Parathyroid adenoma (tissue), 2 donors: Measurements from ENCODE around the gene TMEM258.

Experiments used
- H2AFZ ChIP-seq: fragments of 300-600 bp; sonication (generic); one replicate; pipeline ENCODE4 v1.7.0; 2017; ENCODE audit warnings: antibody characterized with exemption, mild to moderate bottlenecking
- H3K27ac ChIP-seq: fragments of 300-600 bp; sonication (generic); one replicate; pipeline ENCODE4 v1.7.0; 2017
- H3K27me3 ChIP-seq: fragments of 300-600 bp; sonication (generic); one replicate; pipeline ENCODE4 v1.7.0; 2017; ENCODE audit warnings: low read length; ENCODE audit not compliant: control insufficient read depth, insufficient read depth
- H3K36me3 ChIP-seq: fragments of 300-600 bp; sonication (generic); one replicate; pipeline ENCODE4 v1.7.0; 2017; ENCODE audit warnings: low read length; ENCODE audit not compliant: control insufficient read depth, insufficient read depth
- H3K4me1 ChIP-seq: fragments of 300-600 bp; sonication (generic); one replicate; pipeline ENCODE4 v1.7.0; 2017; ENCODE audit warnings: control low read depth
- H3K4me2 ChIP-seq: fragments of 300-600 bp; sonication (generic); one replicate; pipeline ENCODE4 v1.7.0; 2017; ENCODE audit warnings: low read length
- H3K4me3 ChIP-seq: fragments of 300-600 bp; sonication (generic); one replicate; pipeline ENCODE4 v1.7.0; 2017; ENCODE audit warnings: low read depth, low read length
- H3K79me2 ChIP-seq: fragments of 300-600 bp; sonication (generic); one replicate; pipeline ENCODE4 v1.7.0; 2017; ENCODE audit warnings: control low read depth
- H3K9ac ChIP-seq: fragments of 300-600 bp; sonication (generic); one replicate; pipeline ENCODE4 v1.7.0; 2017; ENCODE audit warnings: mild to moderate bottlenecking
- H3K9me3 ChIP-seq: fragments of 300-600 bp; sonication (generic); one replicate; pipeline ENCODE4 v1.7.0; 2017; ENCODE audit warnings: low read length; ENCODE audit not compliant: control insufficient read depth
- TF ChIP-seq, protein P1 (sequence below): fragments of 300-600 bp; sonication (generic); IDR thresholded peaks from one replicate; pipeline ENCODE4 v1.7.0; 2017; ENCODE audit warnings: antibody characterized with exemption, mild to moderate bottlenecking
- donor health status: primary hyperparathyroidism.

Gene TMEM258

DNA sequence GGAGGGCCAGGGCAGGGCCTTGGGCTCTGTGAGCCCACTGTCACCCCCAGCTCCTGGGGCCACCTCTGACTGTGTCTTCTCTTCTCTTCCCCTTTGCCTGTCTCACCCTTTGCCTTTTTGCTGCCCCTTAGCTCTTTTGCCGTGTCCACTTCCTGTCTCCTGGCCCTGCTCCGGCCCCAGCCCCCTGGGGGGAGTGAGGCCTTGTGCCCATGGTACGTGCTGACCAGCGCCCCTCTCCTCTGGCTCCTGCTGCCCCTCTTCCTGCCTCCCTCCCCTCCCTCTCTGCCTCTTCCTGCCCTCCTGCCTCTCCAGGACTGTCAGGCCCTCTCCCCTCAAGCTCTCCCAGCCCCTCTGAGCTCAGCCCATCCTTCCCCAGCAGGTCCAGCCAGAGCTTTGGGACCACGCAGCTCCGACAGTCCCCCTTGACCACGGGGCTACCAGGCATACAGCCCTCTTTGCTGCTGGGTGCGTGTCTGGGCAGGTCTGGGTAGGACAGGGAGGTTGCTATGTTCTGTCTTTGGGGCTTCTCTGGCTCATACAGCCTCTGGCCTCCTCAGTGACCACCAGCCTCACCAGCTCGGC, 11.7 kb downstream of the TMEM258 start:
- no peak overlapping the region for H3K4me2 ChIP-seq
- no peak overlapping the region for H2AFZ ChIP-seq
- TF ChIP-seq, protein P1, sequence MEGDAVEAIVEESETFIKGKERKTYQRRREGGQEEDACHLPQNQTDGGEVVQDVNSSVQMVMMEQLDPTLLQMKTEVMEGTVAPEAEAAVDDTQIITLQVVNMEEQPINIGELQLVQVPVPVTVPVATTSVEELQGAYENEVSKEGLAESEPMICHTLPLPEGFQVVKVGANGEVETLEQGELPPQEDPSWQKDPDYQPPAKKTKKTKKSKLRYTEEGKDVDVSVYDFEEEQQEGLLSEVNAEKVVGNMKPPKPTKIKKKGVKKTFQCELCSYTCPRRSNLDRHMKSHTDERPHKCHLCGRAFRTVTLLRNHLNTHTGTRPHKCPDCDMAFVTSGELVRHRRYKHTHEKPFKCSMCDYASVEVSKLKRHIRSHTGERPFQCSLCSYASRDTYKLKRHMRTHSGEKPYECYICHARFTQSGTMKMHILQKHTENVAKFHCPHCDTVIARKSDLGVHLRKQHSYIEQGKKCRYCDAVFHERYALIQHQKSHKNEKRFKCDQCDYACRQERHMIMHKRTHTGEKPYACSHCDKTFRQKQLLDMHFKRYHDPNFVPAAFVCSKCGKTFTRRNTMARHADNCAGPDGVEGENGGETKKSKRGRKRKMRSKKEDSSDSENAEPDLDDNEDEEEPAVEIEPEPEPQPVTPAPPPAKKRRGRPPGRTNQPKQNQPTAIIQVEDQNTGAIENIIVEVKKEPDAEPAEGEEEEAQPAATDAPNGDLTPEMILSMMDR, result no peak
- H3K79me2 ChIP-seq, result no peaks in the 10 kb centered on the region
- no peak overlapping the region for H3K9ac ChIP-seq
- H3K27ac ChIP-seq, result no peak overlapping the region
- H3K27me3 ChIP-seq, result no peaks in the 10 kb centered on the region
- no peak overlapping the region for H3K4me3 ChIP-seq
- no peaks in the 10 kb centered on the region for H3K36me3 ChIP-seq
- H3K9me3 ChIP-seq, result no peaks in the 10 kb centered on the region
- no peaks in the 10 kb centered on the region for H3K4me1 ChIP-seq

DNA sequence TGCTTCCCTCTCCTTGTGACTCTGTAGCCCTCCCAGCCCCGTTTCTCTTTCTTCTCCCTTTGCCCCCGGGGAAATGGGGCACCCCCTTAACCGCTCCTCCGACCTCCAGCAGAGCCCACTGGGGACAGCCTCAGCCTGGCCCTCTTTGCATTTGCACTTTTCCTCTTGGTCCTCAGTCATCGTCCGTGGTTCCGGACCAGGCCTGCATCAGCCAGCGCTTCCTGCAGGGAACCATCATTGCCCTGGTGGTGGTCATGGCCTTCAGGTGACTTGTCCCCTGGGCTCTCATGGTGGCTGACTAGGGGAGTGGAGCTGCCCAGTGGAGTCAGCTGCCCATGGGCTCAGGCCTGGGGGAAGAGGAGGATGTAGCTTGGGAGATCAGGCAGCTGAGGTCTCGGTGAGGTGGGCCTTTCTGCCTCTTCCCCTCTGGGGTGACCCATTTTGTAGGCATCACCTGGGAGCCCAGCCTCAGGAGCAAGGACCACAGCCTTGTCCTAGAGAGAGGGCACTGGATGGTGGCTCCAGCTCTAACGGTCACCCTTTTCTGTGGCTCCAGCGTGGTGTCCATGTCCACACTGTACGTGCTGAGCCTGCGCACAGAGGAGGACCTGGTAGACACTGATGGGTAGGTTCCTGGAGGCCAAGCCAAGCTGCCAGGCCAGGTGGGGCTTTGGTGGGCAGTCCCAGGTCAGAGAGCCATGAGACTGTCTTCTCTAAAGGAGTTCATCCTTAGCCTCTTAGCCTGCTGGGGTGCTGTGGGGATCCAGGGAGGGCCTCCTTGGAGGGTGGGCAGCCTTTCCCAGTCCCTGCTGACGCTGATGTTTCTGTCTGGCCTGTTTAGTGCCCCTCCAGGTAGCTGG, 12.5 kb downstream of the TMEM258 start:
- Histone ChIP-seq H3K79me2 (no peaks in the 10 kb centered on the region), H3K27me3 (no peaks in the 10 kb centered on the region), H3K36me3 (no peaks in the 10 kb centered on the region), H3K4me1 (no peaks in the 10 kb centered on the region), H3K4me3 (no peak overlapping the region), H2AFZ (no peak overlapping the region), H3K4me2 (no peak overlapping the region), H3K9me3 (no peaks in the 10 kb centered on the region), H3K27ac (no peak overlapping the region), H3K9ac (no peak overlapping the region)
- TF ChIP-seq, protein P1, result no peak

DNA sequence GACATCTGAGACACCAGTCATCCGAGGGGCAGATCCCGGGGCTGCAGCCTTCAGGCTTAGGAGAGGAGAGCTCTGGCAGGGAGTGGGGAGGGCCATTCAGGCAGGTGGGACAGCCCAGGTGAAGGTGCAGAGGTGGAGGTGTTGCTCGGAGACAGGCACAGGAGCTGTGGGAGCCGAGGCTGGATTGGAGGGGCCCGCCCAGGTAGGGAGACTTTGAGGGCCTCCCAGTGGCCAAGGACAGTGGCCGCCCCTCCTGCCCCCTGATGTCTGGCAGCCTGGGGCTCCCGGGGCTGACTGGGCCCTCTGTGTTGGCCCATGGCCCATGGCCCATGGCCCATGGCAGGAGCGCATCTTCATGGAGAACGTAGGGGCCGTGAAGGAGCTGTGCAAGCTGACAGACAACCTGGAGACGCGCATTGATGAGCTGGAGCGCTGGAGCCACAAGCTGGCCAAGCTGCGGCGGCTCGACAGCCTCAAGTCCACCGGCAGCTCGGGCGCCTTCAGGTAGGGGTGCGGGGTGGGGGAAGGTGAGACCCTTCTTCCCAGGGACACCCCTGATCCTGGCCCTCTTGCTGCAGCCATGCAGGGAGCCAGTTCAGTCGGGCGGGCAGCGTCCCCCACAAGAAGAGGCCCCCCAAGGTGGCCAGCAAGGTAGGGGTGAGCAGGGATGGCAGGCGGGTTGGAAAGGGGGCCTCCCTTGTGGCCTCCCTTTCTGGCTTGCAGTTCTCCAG, 13.3 kb downstream of the TMEM258 start:
- H3K79me2 ChIP-seq, result no peaks in the 10 kb centered on the region
- no peaks in the 10 kb centered on the region for H3K4me1 ChIP-seq
- no peak overlapping the region for H3K4me3 ChIP-seq
- no peaks in the 10 kb centered on the region for H3K9me3 ChIP-seq
- H3K4me2 ChIP-seq, result no peak overlapping the region
- H3K36me3 ChIP-seq, result no peaks in the 10 kb centered on the region
- no peak overlapping the region for H3K9ac ChIP-seq
- TF ChIP-seq, protein P1, result no peak
- no peaks in the 10 kb centered on the region for H3K27me3 ChIP-seq
- no peak overlapping the region for H3K27ac ChIP-seq
- H2AFZ ChIP-seq, result no peak overlapping the region

DNA sequence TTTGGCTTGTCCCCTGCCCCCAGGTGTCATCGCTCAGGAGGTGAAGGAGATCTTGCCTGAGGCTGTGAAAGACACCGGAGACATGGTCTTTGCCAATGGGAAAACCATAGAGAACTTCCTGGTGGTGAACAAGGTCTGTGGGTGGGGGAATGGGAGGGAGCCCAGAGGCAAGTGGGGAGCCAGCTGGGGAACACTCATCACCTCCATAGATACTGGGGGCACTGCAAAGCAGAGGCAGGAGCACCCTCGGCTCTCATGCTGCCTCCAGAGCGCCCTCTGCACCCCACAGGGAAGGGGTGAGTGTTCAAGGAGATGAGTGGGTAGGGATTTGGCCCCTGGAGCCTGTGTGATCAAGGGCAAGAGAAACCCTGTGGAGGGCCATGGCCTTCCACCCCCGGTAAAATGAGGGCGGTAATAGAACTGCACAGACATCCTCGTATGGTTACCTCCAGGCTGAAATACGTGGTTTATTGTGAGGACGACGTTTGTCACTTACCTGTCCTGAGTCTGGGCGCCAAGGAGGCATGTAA, 14.0 kb downstream of the TMEM258 start:
- Histone ChIP-seq H2AFZ (no peak overlapping the region), H3K36me3 (no peaks in the 10 kb centered on the region), H3K4me2 (no peak overlapping the region), H3K9ac (no peak overlapping the region), H3K27me3 (no peaks in the 10 kb centered on the region), H3K79me2 (no peaks in the 10 kb centered on the region), H3K4me1 (no peaks in the 10 kb centered on the region), H3K27ac (no peak overlapping the region), H3K9me3 (no peaks in the 10 kb centered on the region), H3K4me3 (no peak overlapping the region)
- TF ChIP-seq, protein P1, result no peak
